GM06990 (cell line): ENCODE measurements around the gene TBC1D22A.

Experiments used
- DNase-seq: peaks from one replicate; pipeline ENCODE4 v3.0.0-alpha.2; 2011; ENCODE audit not compliant: insufficient read length; ENCODE audit errors: extremely low read depth
- H3K27me3 ChIP-seq: replicated peaks from 2 replicates; pipeline ENCODE4 v1.6.0; 2011; ENCODE audit warnings: low read length; ENCODE audit not compliant: control insufficient read depth, insufficient read depth
- H3K36me3 ChIP-seq: 2 replicates; pipeline ENCODE4 v1.5.1; 2011; ENCODE audit warnings: low read length; ENCODE audit not compliant: control insufficient read depth, insufficient read depth
- H3K4me3 ChIP-seq: replicated peaks from 2 replicates; pipeline ENCODE4 v1.5.1; 2011; ENCODE audit warnings: low read depth, mild to moderate bottlenecking, control low read depth, low read length
- TF ChIP-seq, protein P1 (sequence below): IDR thresholded peaks from 2 replicates; pipeline ENCODE4 v1.5.1; 2011; ENCODE audit warnings: low read length, control low read depth, mild to moderate bottlenecking, inconsistent platforms; ENCODE audit not compliant: insufficient read depth, poor library complexity, severe bottlenecking

TBC1D22A gene

GRCh38 chr22:47110817-47111443 is 348.5 kb downstream of the TBC1D22A start:
- peaks cover 14% of the 10 kb centered on the region for H3K36me3 ChIP-seq
- DNase-seq = no peak
- no peaks in the 10 kb centered on the region for H3K27me3 ChIP-seq
- H3K4me3 ChIP-seq = no peak overlapping the region
- TF ChIP-seq, protein P1, sequence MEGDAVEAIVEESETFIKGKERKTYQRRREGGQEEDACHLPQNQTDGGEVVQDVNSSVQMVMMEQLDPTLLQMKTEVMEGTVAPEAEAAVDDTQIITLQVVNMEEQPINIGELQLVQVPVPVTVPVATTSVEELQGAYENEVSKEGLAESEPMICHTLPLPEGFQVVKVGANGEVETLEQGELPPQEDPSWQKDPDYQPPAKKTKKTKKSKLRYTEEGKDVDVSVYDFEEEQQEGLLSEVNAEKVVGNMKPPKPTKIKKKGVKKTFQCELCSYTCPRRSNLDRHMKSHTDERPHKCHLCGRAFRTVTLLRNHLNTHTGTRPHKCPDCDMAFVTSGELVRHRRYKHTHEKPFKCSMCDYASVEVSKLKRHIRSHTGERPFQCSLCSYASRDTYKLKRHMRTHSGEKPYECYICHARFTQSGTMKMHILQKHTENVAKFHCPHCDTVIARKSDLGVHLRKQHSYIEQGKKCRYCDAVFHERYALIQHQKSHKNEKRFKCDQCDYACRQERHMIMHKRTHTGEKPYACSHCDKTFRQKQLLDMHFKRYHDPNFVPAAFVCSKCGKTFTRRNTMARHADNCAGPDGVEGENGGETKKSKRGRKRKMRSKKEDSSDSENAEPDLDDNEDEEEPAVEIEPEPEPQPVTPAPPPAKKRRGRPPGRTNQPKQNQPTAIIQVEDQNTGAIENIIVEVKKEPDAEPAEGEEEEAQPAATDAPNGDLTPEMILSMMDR = no peak

GRCh38 chr22:47111626-47112581 is 349.5 kb downstream of the TBC1D22A start:
- H3K27me3 ChIP-seq = no peaks in the 10 kb centered on the region
- H3K4me3 ChIP-seq = no peak overlapping the region
- no peak for DNase-seq
- peaks cover 14% of the 10 kb centered on the region for H3K36me3 ChIP-seq
- TF ChIP-seq, protein P1 = no peak

- TF ChIP-seq, protein P1 = no peak
- DNase-seq = no peak
- Histone ChIP-seq H3K4me3 (no peak overlapping the region), H3K36me3 (peaks cover 14% of the 10 kb centered on the region), H3K27me3 (no peaks in the 10 kb centered on the region)
Measured at GRCh38 chr22:47112582-47112965, 350.1 kb downstream of the TBC1D22A start.

DNA sequence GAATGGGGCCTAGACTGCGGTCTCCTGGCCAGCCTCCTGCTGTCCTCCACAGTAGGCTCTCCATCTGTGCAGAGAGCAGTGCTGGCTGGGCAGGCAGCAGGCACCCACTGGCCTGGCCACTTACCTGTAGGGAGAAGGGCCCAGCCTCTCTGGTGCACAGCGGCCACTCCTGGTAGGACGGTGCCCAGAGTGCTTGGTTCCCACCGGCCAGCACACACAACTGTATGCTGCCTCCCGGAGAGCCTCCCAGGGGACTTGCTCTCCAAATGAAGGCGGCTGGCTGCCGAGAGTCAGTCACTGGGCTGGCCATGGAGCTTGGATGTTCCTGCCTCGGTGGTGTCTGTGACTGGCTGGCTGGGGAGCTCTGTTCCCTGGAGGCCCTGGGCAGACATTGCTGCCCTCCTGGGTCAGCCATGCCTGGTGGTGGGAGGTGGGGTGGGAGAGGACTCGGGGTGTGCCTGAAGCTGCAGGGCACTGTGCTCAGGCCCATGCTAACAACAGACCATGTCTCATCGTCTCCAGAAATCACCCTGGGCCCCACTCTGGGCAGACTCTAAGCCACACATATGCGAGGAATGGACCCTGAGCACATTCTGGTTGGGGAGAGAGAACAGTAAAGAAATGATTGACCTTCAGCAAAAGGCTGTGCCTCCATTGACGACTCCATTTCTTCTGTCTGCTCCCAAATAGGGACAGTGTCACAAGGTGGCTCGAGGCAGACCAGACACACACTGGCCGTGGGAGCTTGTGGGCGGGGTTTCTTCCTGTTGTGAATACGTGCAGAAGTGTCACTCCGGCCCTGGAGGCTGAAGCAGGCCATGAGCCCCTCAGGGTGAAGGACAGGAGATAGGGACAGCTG is 350.8 kb downstream of the TBC1D22A start:
- H3K4me3 ChIP-seq = no peak overlapping the region
- H3K36me3 ChIP-seq = peaks cover 14% of the 10 kb centered on the region
- no peaks in the 10 kb centered on the region for H3K27me3 ChIP-seq
- TF ChIP-seq, protein P1 = no peak
- no peak for DNase-seq

GRCh38 chr22:47113853-47114415 is 351.5 kb downstream of the TBC1D22A start:
- no peak overlapping the region for H3K4me3 ChIP-seq
- H3K36me3 ChIP-seq = peaks cover 14% of the 10 kb centered on the region
- H3K27me3 ChIP-seq = no peaks in the 10 kb centered on the region
- TF ChIP-seq, protein P1 = no peak
- DNase-seq = no peak
